GM18520 (cell line): Measurements from ENCODE around the gene EIF6.

Source experiments
- ATAC-seq: cut with Tn5 transposase; IDR thresholded peaks from one replicate; pipeline ENCODE4 v1.9.1; 2021; ENCODE audit not compliant: unreplicated experiment

EIF6 gene

GRCh38 chr20:35295674-35296073 is 11.1 kb upstream of the EIF6 start:
- ATAC-seq: no peak

- no peak for ATAC-seq
Observed at GRCh38 chr20:35295058-35295457, 10.5 kb upstream of the EIF6 start.

- ATAC-seq: no peak
Observed at GRCh38 chr20:35294293-35294685, 9.7 kb upstream of the EIF6 start.

- no peak for ATAC-seq
Observed at GRCh38 chr20:35293303-35294292, 9.0 kb upstream of the EIF6 start.

GRCh38 chr20:35292504-35293285 is 8.1 kb upstream of the EIF6 start:
- no peak for ATAC-seq

GRCh38 chr20:35291654-35292503 is 7.3 kb upstream of the EIF6 start, which contains the start of gene FAM83C:
FAM83C (minus strand) TSS chr20:35292425; CDS start chr20:35292304, 121 bp downstream.
- no peak for ATAC-seq

GRCh38 chr20:35290887-35291417 is 6.4 kb upstream of the EIF6 start:
- no peak for ATAC-seq

- ATAC-seq: no peak
Observed at GRCh38 chr20:35290186-35290886, 5.8 kb upstream of the EIF6 start.

GRCh38 chr20:35288325-35289060 is 3.9 kb upstream of the EIF6 start:
- no peak for ATAC-seq

- no peak for ATAC-seq
Observed at GRCh38 chr20:35287509-35288324, 3.1 kb upstream of the EIF6 start.

- ATAC-seq: no peak
Observed at GRCh38 chr20:35286899-35287508, 2.4 kb upstream of the EIF6 start.

- ATAC-seq: no peak
Observed at GRCh38 chr20:35286077-35286898, 1.7 kb upstream of the EIF6 start.

GRCh38 chr20:35285806-35286076 is 1.2 kb upstream of the EIF6 start:
- no peak for ATAC-seq

- no peak for ATAC-seq
Observed at GRCh38 chr20:35284992-35285805, 627 bp upstream of the EIF6 start.

- no peak for ATAC-seq
Observed at GRCh38 chr20:35283441-35284266, 918 bp downstream of the EIF6 start.
